Erythroblast (primary cell): Measurements from ENCODE around the gene CBFA2T2.

Experiments
- GATA1 ChIP-seq: IDR thresholded peaks from 2 replicates; pipeline ENCODE4 v1.6.1; 2011; ENCODE audit warnings: low read depth, mild to moderate bottlenecking, control low read depth, low read length, moderate library complexity
- POLR2A ChIP-seq: IDR thresholded peaks from 2 replicates; pipeline ENCODE4 v1.6.1; 2011; ENCODE audit warnings: mild to moderate bottlenecking, low read length

DNA sequence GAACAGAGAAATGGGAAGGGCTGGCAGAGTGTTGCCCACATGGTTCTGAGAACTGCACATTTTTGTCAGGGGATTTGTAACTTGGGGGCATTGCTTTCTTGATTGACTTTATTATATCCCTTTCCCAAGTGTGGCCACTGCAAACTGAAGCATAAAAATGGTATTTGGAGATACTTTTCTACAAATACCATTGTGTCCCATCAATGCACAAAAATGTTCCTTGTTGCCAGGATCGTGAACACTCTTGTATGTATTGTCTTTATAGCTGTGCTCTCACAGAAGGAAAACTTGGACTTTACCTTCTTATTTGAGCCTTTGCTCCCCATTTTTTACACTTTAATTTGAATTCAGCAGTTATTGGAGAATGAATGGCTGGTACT, 115.1 kb downstream of the CBFA2T2 start:
- no peak for TF ChIP-seq POLR2A
- TF ChIP-seq GATA1 = no peak
